K562 (cell line): Measurements from ENCODE around the gene MRGPRD. TPM values are rescaled to one million over a fixed set of nuclear protein-coding genes. Genes with fewer than 3 reads are reported as not detected.

ENCODE experiments used
- ATAC-seq: fragments of 200-7000 bp; cut with Tn5 transposase; 3 replicates; pipeline ENCODE4 v1.9.1; 2020; ENCODE audit warnings: moderate library complexity
- BruUV-seq: library from RNA; stranded (reverse); fragments of 400-500 nt; replicated peaks from 2 replicates; lab custom pipeline; 2021; lab: Mats Ljungman, UMichigan
- CTCF ChIA-PET: fragments of 300-600 bp; formaldehyde crosslinking; extraction: SDS; loops from one replicate; lab custom pipeline; 2021; ENCODE audit warnings: low intra/inter-chr PET ratio; lab: Yijun Ruan, JAX
- POLR2A ChIA-PET: fragments of 300-600, 350-650 bp; sonication (Branson Sonifier 250); formaldehyde crosslinking; extraction: SDS; loops from one replicate; lab custom pipeline; 2021; ENCODE audit warnings: antibody characterized with exemption, inconsistent platforms; lab: Yijun Ruan, JAX
- DNase-seq, 4 experiments: peaks; one replicate each; pipeline versions ENCODE4 v3.0.0 to v3.0.0-alpha.2; 2011 to 2018; ENCODE audit warnings: low spot score in 3 of 4, mixed read lengths in 3 of 4; ENCODE audit errors: extremely low read depth in 1 of 4
- FAIRE-seq: peaks from 2 replicates; lab custom pipeline; 2011; peaks lifted over from hg19 to GRCh38; lab: Jason Lieb, UNC
- H2AFZ ChIP-seq: 2 replicates; pipeline ENCODE4 v1.6.0; 2011; ENCODE audit warnings: low read depth, low read length, control low read depth, inconsistent platforms
- H3K27ac ChIP-seq: fragments of 200-600 bp; 3 replicates; pipeline ENCODE4 v1.8.0; 2011; ENCODE audit warnings: low read depth, mild to moderate bottlenecking, control low read depth, inconsistent platforms, low read length, moderate library complexity, mixed read lengths; ENCODE audit errors: extremely low read depth
- H3K27me3 ChIP-seq, 2 experiments: fragments of 300-600 bp in 1 of 2; 2 replicates in 1 of 2; 3 replicates in 1 of 2; pipeline versions ENCODE4 v1.6.0 to v1.8.0; 2011; ENCODE audit warnings: inconsistent platforms in 2 of 2, low read length in 2 of 2, mild to moderate bottlenecking in 1 of 2, mixed read lengths in 1 of 2, moderate library complexity in 1 of 2; ENCODE audit not compliant: control insufficient read depth in 2 of 2, insufficient read depth in 2 of 2
- H3K36me3 ChIP-seq: fragments of 300-600 bp; 3 replicates; pipeline ENCODE4 v1.8.0; 2011; ENCODE audit warnings: mild to moderate bottlenecking, low read length, inconsistent platforms; ENCODE audit not compliant: control insufficient read depth, insufficient read depth
- H3K4me1 ChIP-seq, 2 experiments: fragments of 200-600 bp in 1 of 2; replicated peaks in 1 of 2; 2 replicates in 1 of 2; 3 replicates in 1 of 2; pipeline versions ENCODE4 v1.5.1 to v1.8.0; 2011; ENCODE audit warnings: inconsistent platforms in 2 of 2, low read length in 2 of 2, mild to moderate bottlenecking in 1 of 2, mixed read lengths in 1 of 2, moderate library complexity in 1 of 2; ENCODE audit not compliant: control insufficient read depth in 2 of 2, insufficient read depth in 2 of 2
- H3K4me2 ChIP-seq: 2 replicates; pipeline ENCODE4 v1.6.1; 2011; ENCODE audit warnings: low read length, control low read depth, inconsistent platforms, mixed read lengths; ENCODE audit not compliant: insufficient read depth
- H3K4me3 ChIP-seq: fragments of 200-600 bp; sonication (generic), shearing (Covaris generic); 2 replicates; pipeline ENCODE4 v1.5.1; 2016; ENCODE audit warnings: control low read depth, inconsistent platforms
- H3K79me2 ChIP-seq: fragments of 200-600 bp; 3 replicates; pipeline ENCODE4 v1.8.0; 2011; ENCODE audit warnings: low read length, inconsistent platforms; ENCODE audit not compliant: control insufficient read depth, insufficient read depth
- H3K9ac ChIP-seq, 2 experiments: 2 replicates each; pipeline versions ENCODE4 v1.6.0 to v1.6.1; 2011; ENCODE audit warnings: low read depth in 2 of 2, low read length in 2 of 2, control low read depth in 1 of 2, inconsistent platforms in 1 of 2, mild to moderate bottlenecking in 1 of 2, mixed read lengths in 1 of 2; ENCODE audit not compliant: insufficient read depth in 1 of 2
- H3K9me1 ChIP-seq: one replicate; pipeline ENCODE4 v1.6.0; 2011; ENCODE audit warnings: inconsistent platforms, mild to moderate bottlenecking, low read length, moderate library complexity; ENCODE audit not compliant: control insufficient read depth, insufficient read depth
- H3K9me3 ChIP-seq: replicated peaks from 2 replicates; pipeline ENCODE4 v1.5.1; 2011; ENCODE audit warnings: low read depth, low read length, inconsistent platforms; ENCODE audit not compliant: control insufficient read depth, insufficient read depth
- H4K20me1 ChIP-seq: replicated peaks from 2 replicates; pipeline ENCODE4 v1.6.1; 2011; ENCODE audit warnings: low read length, inconsistent platforms, mixed read lengths; ENCODE audit not compliant: control insufficient read depth, insufficient read depth
- AFF4 ChIP-seq: sonication (generic); formaldehyde crosslinking; IDR thresholded peaks from 2 replicates; pipeline ENCODE4 v1.8.0; 2023; ENCODE audit warnings: mild to moderate bottlenecking, missing genetic modification reagents
- ATF6 ChIP-seq: sonication (generic); formaldehyde crosslinking; IDR thresholded peaks from 2 replicates; pipeline ENCODE4 v1.4.0; 2020; ENCODE audit warnings: mild to moderate bottlenecking, missing genetic modification reagents
- EGR1 ChIP-seq: fragments of 450-650 bp; conservative IDR thresholded peaks from 2 replicates; pipeline ENCODE4 v1.6.1; 2017; ENCODE audit warnings: mild to moderate bottlenecking
- PHF20 ChIP-seq: fragments of 450-650 bp; IDR thresholded peaks from 2 replicates; pipeline ENCODE4 v1.6.1; 2018; ENCODE audit not compliant: partially characterized antibody
- WGBS: fragments of 100-300 bp; shearing (Covaris generic); methylation state at CpG from one replicate; pipeline ENCODE4 v1.1.6; 2016; ENCODE audit warnings: low coverage, mixed read lengths; ENCODE audit not compliant: insufficient coverage; ENCODE audit errors: missing lambda C conversion rate; 5-methylcytosine and 5-hydroxymethylcytosine counted together
- in situ Hi-C: fragments of 300-500 bp; cut with MboI; formaldehyde crosslinking; loops from 4 replicates; pipeline ENCODE4 v1.15.0; 2018; ENCODE audit warnings: inconsistent platforms, mixed read lengths
- intact Hi-C: fragments of 100-400 bp; cut with micrococcal nuclease; formaldehyde crosslinking; loops from 2 replicates; pipeline ENCODE4 v1.14.2; 2022
- polyA plus RNA-seq, 8 experiments: library from polyadenylated mRNA; depleted of rRNA in 4 of 8; stranded (reverse) in 5 of 8; unstranded in 3 of 8; fragments of >200 nt; fragmentation: Nextera tagmentation in 2 of 8; fragmentation: Illumina TruSeq in 1 of 8; extraction: Ambion mirVana in 2 of 8; extraction: Trizol in 1 of 8; gene quantifications; 2 replicates each; pipeline versions ENCODE4 v1.2.1 to v1.2.3, GENCODE V29; 2011 to 2014; ENCODE audit warnings: inconsistent platforms in 1 of 8, missing spikeins in 1 of 8
- total RNA-seq, 7 experiments: library from RNA; depleted of rRNA in 6 of 7; stranded (reverse); fragments of >200 nt in 6 of 7; fragmentation: Illumina TruSeq in 2 of 7; extraction: Trizol in 2 of 7; gene quantifications; 2 replicates each; pipeline versions ENCODE4 v1.2.1 to v1.2.3, GENCODE V29; 2011 to 2021; ENCODE audit warnings: low replicate concordance in 1 of 7
- TF ChIP-seq, protein P1 (sequence below): fragments of 450-650 bp; formaldehyde crosslinking; IDR thresholded peaks from 2 replicates; pipeline ENCODE4 v1.4.0; 2020; ENCODE audit warnings: mild to moderate bottlenecking, mixed read lengths

The MRGPRD gene
- total and polyA plus RNA-seq, 9 of the 15 experiments (the other 6 are each of a cell fraction or from before 2014, with no cell fraction given): not detected

DNA sequence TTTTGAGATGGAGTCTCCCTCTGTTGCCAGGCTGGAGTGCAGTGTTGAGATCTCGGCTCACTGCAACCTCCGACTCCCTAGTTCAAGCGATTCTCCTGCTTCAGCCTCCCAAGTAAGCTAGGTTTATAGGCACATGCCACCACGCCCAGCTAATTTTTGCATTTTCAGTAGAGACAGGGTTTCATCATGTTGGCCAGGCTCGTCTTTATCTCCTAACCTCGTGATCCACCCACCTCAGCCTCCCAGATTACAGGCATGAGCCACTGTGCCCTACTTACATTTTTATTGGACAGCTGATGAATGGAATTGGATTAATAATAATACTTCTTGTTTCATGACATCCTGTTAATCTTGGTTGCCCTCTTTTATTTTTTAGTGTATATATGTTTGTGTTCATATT, 3.0 kb upstream of the MRGPRD start:
- peaks cover 2% of the 10 kb centered on the region; the same call in 1 of the 2 replicates for H3K9me3 ChIP-seq
- no peak overlapping the region for H3K9ac ChIP-seq
- CTCF ChIA-PET: interaction anchor here (0.5 kb wide), 1 partner anchor 14 kb away, joined by 3 read pairs; no protein-coding TSS in a partner anchor
- POLR2A ChIA-PET: interaction anchor here (1.1 to 1.2 kb wide), 2 partner anchors 14 to 65 kb away, joined by 3 to 5 read pairs; partner anchors contain the start of gene TPCN2
- FAIRE-seq (no peak), ATAC-seq (no peak), DNase-seq (no peak)
- no peaks in the 10 kb centered on the region for H3K9me1 ChIP-seq
- TF ChIP-seq ATF6 (CRISPR knock-in tag) (no peak), PHF20 (no peak), AFF4 (CRISPR knock-in tag) (no peak), EGR1 (peak; percentile 31; the same call in 1 of the 2 replicates)
- TF ChIP-seq, protein P1, sequence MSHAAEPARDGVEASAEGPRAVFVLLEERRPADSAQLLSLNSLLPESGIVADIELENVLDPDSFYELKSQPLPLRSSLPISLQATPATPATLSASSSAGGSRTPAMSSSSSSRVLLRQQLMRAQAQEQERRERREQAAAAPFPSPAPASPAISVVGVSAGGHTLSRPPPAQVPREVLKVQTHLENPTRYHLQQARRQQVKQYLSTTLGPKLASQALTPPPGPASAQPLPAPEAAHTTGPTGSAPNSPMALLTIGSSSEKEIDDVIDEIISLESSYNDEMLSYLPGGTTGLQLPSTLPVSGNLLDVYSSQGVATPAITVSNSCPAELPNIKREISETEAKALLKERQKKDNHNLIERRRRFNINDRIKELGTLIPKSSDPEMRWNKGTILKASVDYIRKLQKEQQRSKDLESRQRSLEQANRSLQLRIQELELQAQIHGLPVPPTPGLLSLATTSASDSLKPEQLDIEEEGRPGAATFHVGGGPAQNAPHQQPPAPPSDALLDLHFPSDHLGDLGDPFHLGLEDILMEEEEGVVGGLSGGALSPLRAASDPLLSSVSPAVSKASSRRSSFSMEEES: peak; percentile 56
- H2AFZ ChIP-seq: no peak overlapping the region
- no peaks in the 10 kb centered on the region for H3K36me3 ChIP-seq
- no peaks in the 10 kb centered on the region for H3K79me2 ChIP-seq
- H3K27me3 ChIP-seq: peaks cover 16 to 21% of the 10 kb centered on the region in 2 experiments; a peak in 4 of 5 replicates
- no TSS peak for BruUV-seq
- 0% methylated on average over 6 of the region's 6 CpGs for WGBS
- H3K4me3 ChIP-seq: no peak overlapping the region
- H3K4me2 ChIP-seq: no peak overlapping the region
- H4K20me1 ChIP-seq: no peaks in the 10 kb centered on the region
- intact Hi-C loops: no loop called here
- H3K4me1 ChIP-seq: peaks cover 0 to 11% of the 10 kb centered on the region in 2 experiments; a peak in 1 of 5 replicates
- in situ Hi-C loops: no loop called here
- H3K27ac ChIP-seq: no peak overlapping the region
